ENCODE measurements around the gene MRPS10.

- TF ChIP-seq CTCF (IDR thresholded peaks at IDR 0.05 in 2 of 3, conservative IDR thresholded peaks at IDR 0.05 in 1 of 3; ENCODE audit: control insufficient read depth in 2 of 3, extremely low read depth in 1 of 3, insufficient read depth in 1 of 3, low read depth in 3 of 3, low read length in 3 of 3) = no peak
- no peak for TF ChIP-seq CBFB (IDR thresholded peaks at IDR 0.05; ENCODE audit: low read depth)
- TF ChIP-seq BHLHE40 (IDR thresholded peaks at IDR 0.05; ENCODE audit: borderline replicate concordance in 1 of 2, low read depth in 2 of 2, low read length in 1 of 2) = no peak
- TF ChIP-seq POLR2A (IDR thresholded peaks at IDR 0.05; ENCODE audit: low read depth, low read length) = no peak
- TF ChIP-seq NFIC (IDR thresholded peaks at IDR 0.05; ENCODE audit: low read depth, low read length) = no peak
- TF ChIP-seq NRF1 (conservative IDR thresholded peaks at IDR 0.05; ENCODE audit: low read depth, low read length) = no peak
- TF ChIP-seq CEBPB (IDR thresholded peaks at IDR 0.05; ENCODE audit: borderline replicate concordance in 1 of 2, low read depth in 2 of 2, low read length in 2 of 2) = no peak
- TF ChIP-seq CREB1 (IDR thresholded peaks at IDR 0.05; ENCODE audit: low read depth) = no peak
- TF ChIP-seq SMAD5 (IDR thresholded peaks at IDR 0.05; ENCODE audit: low read depth) = no peak
- no peak for TF ChIP-seq EP300 (IDR thresholded peaks at IDR 0.05; ENCODE audit: borderline replicate concordance in 1 of 2, control insufficient read depth in 1 of 2, low read depth in 2 of 2, low read length in 2 of 2)
- TF ChIP-seq ZBTB33 (IDR thresholded peaks at IDR 0.05) = no peak
- TF ChIP-seq JUND (IDR thresholded peaks at IDR 0.05; ENCODE audit: low read depth, low read length) = no peak
Measured at GRCh38 chr6:42257614-42258013, 40.0 kb upstream of the MRPS10 start.

Measured in GM12878 (cell line).